Limb (tissue), 2 donors: ENCODE results near the gene RBM7.

Experiments used
- DNase-seq, 2 donors: peaks; one replicate each; pipeline ENCODE4 v3.0.0-alpha.2; 2016; ENCODE audit errors: extremely low spot score in 2 of 2

RBM7 gene, protein sequence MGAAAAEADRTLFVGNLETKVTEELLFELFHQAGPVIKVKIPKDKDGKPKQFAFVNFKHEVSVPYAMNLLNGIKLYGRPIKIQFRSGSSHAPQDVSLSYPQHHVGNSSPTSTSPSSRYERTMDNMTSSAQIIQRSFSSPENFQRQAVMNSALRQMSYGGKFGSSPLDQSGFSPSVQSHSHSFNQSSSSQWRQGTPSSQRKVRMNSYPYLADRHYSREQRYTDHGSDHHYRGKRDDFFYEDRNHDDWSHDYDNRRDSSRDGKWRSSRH

DNA sequence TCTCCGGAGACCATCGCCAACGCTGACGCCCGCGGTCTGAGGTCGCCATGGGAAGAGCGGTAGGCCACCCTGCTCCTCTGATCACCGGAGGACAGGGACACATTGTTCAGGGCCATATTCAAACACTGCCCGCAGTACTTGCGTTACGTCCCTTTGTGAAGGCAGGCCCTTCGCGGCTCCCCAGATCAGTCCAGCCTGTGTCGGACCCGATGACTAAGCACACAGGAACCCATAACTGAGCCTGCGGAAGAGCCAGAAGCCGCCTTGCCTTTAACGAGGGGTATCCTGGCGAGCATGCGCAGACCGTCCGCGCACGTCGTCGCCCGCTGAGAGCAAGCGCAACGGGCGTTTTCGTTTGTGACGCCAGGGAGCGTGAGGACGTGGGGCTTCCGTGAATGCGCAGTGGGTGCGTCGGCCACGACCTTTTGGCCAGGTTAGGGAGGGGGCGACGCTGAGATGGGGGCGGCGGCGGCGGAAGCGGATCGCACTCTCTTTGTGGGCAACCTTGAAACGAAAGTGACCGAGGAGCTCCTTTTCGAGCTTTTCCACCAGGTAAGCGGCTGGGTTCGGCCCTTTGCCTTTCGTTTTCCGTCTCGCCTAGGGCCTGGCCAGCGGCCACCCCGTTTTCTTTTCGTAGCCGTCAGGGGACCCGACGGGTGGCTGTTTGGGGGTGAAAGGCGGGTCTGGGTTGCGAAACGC lies at the start of gene RBM7, which contains the start of gene C11orf71:
Gene RBM7 (plus strand): TSS at position 451 of the 699 bp plus-strand sequence. CDS start 6 bp downstream, at position 457.
Gene C11orf71 (minus strand): TSS at position 296 of the 699 bp plus-strand sequence. CDS start 180 bp downstream, at position 116.
- DNase-seq = peak; percentile 95 to 96

DNA sequence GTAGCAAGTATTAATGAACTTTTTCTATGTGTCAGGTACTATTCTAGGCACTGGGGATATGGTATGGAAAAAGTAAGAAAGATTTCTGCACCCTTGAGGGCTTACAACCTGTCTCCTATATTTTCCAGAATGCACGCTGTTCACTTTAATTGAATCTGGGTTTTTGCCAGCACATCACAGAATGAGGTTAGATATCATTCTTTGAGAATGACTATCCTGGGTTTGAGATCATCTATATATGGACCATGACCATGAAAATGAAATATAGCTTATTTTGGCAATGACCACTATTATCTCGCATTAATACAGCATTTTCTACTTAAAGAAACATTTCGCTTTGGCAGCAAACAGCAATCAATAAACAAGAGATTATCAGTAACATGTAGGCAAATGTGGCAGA lies 47.0 kb upstream of the RBM7 start:
- no peak for DNase-seq

DNA sequence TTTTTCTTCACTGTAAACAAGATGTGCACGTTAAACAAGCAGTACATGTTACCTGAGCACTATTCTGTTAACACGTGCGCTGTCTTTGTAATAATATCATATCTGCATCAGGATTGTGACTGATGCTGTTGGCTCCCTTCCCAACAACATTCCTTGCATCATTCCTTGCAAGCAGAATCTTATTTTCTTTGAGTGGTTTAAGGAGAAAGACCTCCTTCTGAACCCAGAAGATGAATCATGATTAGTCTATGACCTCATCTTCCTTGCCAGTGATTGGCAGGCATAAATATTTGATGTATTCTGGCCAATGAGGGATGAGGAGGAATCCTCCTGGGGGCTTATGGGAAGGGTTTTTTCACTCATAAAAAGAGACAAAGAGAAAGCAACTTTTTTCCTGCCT lies 46.4 kb upstream of the RBM7 start:
- DNase-seq = peak in 1 of 2 donors; percentile 14

DNA sequence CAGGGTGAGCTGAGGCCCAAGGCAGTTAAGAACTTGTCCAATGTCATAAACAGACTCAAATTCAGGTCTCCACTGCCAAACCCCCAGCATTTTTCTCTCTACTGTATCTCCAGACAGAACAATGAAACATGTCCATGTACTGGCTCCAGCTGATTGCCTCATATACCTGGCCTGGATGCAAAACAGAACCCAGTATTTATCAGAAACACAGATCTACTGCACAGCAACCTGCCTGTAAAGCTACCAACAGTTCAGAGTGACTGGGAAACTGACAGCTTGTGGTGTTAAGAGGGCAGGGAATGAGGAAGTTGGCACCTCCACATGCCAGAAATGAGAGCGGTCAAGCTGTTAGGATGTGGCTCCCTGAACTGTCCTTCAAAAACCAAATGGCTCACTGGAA lies 41.8 kb upstream of the RBM7 start:
- DNase-seq = no peak

DNA sequence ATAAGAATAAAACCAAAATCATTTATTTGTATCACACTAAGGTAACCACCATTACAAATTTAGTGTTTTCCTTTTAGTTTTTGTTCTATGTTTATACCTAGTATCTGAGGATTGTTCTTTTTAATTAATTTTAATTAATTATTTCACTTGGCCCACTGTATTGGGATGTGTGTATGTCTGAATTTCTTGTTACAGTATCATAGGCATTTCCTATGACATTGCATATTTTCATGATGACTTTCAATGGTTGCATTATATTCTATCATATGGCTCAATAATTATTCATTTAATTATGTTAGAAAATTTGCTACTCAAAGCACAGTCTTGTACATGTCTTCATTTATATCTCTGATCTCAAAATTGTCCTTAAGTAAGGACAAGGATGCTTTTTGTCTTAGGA lies 41.1 kb upstream of the RBM7 start:
- DNase-seq = no peak

DNA sequence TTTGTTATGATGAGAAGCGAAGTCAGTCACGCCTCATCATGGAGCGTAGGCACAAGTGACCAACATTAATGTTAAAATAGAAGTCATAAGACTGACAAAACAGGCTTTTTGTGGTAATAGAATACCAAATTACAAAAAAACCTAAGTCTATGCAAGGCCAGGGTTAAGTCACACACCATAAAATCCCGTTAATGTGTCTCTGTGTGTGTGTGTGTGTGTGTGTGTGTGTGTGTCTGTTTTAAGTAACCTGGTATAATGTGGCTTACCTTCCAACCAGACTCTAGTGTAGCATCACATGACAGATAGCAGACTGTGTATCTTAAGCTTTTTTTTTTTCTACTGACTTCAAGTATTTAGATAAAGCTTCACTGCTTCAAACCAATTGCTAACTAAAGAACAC lies 38.1 kb upstream of the RBM7 start:
- no peak for DNase-seq

DNA sequence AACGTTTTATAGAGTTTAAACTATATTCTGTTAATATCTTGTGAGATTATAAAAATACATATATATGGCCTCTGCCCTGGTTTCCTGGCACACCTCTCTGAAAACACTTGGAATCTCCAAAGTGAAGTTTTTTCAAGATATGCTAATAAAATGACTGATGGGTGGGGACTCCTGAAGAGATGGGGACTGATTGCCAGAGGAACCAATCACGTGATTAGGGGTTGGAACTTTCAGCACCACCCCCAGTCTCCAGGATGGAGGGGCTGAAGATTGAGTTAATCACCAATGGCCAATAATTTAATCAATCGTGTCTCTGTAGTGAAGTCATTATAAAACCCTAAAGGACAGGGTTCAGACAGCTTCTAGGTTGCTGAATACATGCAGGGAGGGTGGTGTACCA lies 37.5 kb upstream of the RBM7 start:
- no peak for DNase-seq

DNA sequence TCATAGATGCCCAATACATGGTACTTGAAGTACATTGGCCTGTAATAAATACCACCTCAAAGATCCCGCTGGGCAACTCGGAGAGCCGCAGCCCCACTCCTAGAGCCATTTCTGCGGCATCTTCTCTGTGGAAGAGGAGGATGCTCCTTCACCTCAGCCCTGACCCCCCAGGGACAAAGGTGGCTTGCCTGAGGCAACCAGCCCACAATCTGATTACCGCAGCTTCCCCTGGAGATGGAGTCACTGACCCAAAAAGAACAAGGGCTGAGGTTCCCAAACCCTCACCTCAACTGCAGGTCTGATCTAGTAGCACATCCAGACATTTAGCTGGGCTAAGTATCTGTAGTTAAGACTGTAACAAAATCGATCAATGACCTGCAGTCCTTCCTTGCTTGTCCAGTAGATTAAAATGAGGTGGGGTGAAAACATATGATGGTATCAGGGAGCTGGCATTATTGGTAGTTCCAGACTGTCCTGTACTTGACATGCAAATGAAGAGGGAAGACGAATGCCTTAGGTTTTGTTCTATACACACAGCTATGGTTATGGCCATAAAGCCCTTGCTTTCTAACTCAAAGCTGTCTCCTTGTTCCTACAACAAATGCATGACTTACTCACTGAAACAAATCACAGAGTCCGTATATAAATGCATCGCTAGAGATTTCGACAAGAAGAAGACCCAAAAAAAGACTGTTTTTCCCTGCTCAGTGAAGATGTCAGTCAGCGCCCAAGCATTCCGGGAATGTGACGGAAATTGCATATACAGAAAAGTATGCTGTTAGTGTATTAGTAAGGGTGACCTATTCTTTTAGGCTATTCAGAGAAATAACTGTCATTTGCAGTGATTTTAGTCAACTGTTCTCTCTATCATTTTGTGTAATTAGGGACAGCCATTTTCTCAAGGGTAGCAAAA lies 33.9 kb upstream of the RBM7 start:
- no peak for DNase-seq

DNA sequence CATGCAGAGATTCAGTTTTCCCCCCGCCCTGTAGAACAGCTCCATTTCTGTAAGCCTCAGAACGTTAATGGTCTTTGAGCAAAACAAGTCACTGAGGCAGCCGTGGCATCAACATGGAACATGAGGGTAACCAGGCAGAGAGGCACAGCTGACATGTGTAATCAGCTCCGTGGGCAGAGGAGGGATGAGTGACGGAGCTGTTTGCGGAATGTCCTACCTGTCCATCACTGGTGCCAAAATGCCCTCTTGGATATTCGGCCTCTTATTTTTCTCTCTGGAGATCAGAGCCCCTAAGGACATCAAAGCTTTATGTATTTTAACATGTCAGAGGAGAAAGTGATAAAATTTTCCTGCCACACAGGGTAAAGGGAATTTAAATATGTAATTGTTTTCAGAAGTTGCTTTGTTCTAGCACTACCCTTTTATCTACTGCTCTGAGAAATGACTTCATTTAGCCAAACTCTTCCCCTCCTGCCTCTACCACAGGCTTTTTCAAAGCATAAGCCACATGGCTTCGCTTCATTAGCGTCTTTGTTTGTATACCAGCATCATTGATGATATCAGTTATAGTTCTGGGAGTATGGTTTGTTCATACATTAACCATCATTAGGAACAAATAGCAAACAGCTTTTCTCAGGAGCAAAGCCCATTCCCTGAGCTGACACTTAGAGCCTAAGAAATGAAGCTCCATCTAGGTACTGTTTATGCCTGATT lies 33.1 kb upstream of the RBM7 start:
- no peak for DNase-seq

DNA sequence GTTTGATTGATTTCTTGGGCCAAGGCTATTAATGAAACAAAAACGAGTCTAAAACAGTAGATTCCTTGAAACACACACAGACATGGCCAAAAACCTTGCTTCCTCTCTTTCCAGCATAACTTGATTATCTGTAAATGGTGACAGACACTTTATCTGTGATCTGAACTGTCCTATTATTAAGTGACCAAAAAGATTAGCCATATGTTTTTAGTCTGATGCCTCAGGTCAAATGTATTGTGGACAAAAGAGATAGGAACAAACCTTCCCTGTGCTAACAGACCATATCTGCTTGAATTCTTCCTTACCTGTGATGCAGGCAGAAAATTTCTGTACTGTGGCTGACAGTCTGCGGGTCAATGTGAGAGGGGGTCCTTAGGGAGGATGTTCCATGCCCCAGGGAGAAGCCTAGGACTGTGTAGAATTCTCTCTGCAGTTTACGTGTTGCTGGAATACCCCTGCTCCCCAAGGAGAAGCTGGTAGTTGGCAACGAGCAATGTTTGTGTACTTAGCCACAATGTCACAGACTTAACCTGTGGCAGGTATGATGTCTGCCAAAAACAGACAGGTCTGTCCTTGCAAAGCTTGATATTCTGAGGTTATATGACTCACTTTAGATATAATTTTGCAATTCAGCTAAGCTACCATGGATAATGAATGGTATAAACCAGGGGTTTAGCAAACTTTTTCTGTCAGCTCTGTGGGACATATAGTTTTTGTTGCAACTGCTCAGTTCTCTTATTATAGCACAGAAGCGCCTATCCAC lies 31.4 kb upstream of the RBM7 start:
- DNase-seq = no peak

DNA sequence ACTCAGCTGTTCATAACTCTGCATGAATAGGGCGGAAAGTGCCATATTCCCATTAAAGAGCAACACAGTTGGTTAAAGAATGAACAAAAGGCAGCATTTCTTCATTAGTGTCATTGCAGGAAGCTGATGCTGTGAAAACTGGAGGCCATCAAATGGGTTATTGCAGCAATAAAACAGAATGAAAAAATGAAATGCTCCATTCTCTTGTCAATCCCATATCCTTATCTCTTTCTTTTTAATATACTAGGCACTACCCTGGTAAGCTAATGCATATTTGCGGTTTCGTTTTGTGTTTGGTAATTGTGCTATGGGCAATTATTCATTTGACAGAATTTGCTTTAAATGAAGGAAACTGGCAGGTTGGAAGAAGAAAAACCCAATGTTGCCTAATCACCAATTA lies 25.4 kb upstream of the RBM7 start:
- no peak for DNase-seq

DNA sequence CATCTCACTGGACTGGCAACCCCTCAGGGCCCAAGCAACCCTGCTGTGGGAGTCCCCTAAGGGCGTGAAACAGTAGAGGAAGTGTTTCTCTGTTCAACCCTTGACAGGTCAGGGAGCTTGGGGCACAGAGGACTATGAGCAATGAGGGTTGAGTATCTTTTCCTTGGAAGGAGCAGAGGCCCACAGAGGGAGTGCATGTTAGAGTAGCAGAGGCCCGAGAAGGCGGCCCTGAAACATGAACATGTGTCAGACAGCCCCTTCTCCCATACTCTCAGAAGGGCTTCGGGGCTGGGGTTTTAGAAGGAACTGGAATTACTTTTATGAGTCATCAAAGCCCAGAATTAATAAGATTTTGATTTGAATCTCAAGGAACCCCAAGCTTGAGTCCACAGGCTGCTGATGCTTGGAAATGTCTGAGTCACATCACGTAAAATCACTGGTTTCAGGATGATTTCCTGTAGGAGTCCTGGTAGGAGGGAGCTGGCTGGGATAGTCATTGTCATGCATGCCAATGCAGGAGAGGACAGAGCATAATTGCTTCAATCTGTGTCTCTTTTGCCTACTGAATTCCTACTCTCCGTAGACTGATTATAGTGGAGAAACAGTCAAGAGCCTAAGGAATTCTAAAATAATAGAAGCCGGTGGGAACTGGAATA lies 22.7 kb upstream of the RBM7 start:
- no peak for DNase-seq

DNA sequence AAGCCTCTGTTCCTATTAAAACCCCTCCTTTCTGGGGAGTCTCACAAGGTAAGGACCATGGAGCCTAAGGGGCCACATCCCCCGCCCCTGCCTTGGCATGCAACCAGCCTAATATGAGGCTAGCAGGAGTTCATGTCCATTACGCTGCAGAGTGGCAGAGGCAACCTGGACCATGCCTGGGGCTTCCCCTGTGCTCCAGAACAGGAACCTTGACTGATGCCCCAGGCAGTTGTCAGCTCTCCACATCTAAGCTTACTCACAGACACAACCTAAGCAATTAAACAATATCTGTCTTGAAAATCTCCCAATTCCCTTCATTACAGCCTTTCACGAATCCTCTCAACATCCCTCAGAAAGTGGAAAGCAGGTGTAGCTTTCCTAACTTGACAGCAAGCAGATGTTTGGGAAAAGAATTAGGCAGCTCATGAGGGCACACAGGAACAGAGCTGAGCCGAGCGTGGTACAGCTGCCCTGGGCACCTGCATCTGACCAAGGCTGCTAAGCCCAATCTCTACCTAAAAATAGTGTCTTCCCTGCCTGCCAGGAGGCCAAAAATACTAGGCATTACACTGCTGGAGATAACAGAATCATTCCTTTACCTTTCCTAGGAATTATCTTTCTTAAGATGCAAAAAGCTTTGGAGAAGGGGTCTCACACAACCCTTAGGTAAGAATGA lies 20.9 kb upstream of the RBM7 start:
- DNase-seq = no peak

DNA sequence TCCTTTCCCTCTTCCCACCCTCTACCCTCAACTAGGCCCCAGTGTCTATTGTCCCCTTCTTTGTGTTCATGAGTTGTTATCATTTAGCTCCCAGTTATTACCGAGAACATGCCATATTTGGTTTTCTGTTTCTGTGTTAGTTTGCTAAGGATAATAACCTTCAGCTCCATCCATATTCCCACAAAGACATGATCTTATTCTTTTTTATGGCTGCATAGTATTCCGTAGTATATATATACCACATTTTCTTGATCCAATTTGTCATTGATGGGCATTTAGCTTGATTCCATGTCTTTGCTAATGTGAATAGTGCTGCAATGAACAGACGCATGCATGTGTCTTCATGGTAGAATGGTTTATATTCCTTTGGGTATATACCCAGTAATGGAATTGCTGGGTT lies 18.0 kb upstream of the RBM7 start:
- DNase-seq = no peak

DNA sequence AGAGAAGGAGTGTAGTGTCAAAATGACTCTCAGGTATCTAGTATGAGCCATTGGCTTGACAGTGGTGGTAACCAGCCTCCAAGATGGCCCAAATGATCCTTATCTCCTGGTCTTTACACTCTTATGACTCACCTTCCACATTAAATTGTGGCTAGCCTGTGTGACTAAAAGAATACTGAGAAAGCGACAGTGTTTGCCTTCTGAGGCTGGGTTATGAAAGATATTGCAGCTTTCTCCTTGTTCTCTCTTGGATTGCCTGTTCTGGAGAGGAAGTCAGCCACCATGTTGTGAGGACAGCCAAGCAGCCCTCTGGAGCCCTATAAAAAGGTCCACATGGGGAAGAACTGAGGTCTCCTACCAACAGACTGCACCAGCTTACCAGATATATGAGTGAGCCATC lies 16.0 kb upstream of the RBM7 start:
- DNase-seq = no peak

DNA sequence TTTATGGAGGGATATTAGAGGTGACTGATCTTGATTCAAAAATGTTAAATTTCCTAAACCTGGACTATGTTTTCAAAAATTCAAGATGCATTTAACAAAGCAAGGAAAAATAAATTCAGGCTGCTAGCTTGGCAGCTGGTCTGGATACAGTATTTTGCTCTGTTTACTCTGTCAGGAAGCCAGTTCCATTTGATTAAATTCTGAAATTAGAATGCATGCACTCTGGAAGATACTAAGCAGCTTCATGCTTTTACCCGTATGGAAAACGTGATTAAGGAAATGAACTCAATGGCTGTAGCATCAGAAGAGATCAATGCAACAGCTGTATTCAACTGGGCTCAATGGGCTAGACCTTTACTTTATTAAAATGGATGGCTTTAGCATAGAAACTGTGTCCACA lies 14.3 kb upstream of the RBM7 start:
- DNase-seq = no peak

DNA sequence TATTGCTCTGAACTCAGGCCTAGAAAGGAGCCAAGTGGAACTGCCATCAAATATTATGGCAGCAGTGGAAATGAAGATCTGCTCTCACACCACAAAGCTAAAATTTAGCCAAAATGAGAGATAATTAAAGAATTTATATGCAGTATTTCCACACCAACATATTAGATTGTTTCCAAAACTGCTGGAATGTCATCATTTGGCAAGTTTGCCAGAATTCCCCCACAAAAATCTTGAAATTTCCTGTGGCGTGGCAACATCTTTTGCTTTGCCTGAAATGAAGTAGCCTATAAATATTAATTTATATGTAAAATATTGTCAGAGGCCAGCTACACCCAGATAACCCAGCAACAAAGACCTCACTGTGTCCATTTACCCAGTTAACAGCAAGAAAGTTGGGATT lies 13.9 kb upstream of the RBM7 start:
- no peak for DNase-seq

DNA sequence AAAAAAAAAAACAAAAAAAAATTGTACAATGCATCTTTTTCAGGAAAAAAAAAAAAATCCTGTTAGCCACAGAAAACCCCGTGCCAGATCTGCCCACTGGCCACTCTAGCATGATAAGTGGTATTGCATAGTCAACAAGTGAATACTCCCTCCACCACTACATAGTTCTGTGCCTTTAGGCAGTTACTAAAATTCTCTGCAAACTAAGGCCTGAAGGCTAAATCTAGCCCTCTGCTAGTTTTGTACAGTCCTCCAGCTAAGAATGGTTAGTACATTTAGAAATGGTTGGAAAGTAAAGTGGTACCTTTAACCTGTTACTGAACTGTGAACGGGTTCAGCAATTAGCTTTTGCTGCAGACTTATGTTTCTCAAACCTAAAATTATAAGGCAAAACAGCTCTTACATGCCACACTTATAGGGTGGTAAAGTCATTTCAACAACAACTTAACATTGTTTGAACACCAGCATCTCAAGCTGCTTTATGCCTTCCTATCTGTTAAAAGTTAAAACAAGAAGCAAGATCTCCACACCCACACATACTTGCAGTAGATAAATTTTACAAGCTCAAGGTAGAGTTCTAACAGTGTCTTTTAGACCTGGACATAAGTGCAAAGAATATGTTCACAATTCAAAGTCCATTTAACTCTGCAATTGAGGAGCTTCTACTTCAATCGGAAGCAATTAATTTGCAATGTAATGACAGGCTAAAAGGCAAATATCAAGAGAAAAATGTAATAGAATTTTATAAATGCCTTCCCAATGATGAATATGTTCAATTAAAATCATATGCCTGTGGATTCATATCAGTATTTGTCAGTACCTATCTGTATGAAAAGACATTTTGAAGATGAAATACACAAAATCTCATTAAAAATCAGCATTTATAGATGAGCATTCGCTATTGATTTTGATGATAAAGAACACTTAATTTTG lies 7.5 kb upstream of the RBM7 start:
- no peak for DNase-seq

DNA sequence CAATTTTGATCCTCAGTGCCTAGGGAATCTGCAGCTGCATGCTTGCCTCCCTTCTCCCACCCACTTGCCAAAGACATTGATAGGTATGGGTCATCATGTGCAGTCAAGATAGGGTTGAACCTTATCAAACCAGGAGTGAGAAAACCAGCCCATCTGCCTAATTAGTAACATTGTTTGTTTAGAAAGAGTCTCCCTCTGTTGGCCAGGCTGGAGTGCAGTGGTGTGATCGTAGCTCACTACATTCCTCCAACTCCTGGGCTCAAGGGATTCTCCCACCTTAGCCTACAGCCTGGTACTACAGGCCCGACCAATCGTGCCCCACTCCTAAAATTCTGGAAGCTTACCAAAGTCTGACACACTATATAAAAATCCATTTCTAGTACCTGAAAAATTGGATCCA lies 4.7 kb upstream of the RBM7 start:
- no peak for DNase-seq
